ENCODE results near the gene INPP5E.
A peak's percentile ranks its signal among the peaks of the same experiment; 100 is the strongest.

Gene INPP5E, protein sequence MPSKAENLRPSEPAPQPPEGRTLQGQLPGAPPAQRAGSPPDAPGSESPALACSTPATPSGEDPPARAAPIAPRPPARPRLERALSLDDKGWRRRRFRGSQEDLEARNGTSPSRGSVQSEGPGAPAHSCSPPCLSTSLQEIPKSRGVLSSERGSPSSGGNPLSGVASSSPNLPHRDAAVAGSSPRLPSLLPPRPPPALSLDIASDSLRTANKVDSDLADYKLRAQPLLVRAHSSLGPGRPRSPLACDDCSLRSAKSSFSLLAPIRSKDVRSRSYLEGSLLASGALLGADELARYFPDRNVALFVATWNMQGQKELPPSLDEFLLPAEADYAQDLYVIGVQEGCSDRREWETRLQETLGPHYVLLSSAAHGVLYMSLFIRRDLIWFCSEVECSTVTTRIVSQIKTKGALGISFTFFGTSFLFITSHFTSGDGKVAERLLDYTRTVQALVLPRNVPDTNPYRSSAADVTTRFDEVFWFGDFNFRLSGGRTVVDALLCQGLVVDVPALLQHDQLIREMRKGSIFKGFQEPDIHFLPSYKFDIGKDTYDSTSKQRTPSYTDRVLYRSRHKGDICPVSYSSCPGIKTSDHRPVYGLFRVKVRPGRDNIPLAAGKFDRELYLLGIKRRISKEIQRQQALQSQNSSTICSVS

GRCh38 chr9:136439481-136440408, at the start of gene INPP5E:
Gene INPP5E (minus strand): TSS chr9:136439845. CDS start chr9:136439419, 426 bp downstream.
- H3K27ac ChIP-seq = peak within 1 kb of the TSS; percentile 70
- TF ChIP-seq ZFX (IDR thresholded peaks at IDR 0.05; ENCODE audit: borderline replicate concordance) = no peak
- TF ChIP-seq, protein P1, sequence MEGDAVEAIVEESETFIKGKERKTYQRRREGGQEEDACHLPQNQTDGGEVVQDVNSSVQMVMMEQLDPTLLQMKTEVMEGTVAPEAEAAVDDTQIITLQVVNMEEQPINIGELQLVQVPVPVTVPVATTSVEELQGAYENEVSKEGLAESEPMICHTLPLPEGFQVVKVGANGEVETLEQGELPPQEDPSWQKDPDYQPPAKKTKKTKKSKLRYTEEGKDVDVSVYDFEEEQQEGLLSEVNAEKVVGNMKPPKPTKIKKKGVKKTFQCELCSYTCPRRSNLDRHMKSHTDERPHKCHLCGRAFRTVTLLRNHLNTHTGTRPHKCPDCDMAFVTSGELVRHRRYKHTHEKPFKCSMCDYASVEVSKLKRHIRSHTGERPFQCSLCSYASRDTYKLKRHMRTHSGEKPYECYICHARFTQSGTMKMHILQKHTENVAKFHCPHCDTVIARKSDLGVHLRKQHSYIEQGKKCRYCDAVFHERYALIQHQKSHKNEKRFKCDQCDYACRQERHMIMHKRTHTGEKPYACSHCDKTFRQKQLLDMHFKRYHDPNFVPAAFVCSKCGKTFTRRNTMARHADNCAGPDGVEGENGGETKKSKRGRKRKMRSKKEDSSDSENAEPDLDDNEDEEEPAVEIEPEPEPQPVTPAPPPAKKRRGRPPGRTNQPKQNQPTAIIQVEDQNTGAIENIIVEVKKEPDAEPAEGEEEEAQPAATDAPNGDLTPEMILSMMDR (IDR thresholded peaks at IDR 0.05) = peak; percentile 98

- no peak overlapping the region for H3K27ac ChIP-seq
- TF ChIP-seq, protein P1 (IDR thresholded peaks at IDR 0.05) = peak; percentile 97
- TF ChIP-seq ZFX (IDR thresholded peaks at IDR 0.05; ENCODE audit: borderline replicate concordance) = no peak
These were observed 48.9 kb upstream of the INPP5E start for GRCh38 chr9:136488247-136489214.

GRCh38 chr9:136487672-136488071, 48.0 kb upstream of the INPP5E start:
- H3K27ac ChIP-seq = no peak overlapping the region
- TF ChIP-seq ZFX (IDR thresholded peaks at IDR 0.05; ENCODE audit: borderline replicate concordance) = no peak
- TF ChIP-seq, protein P1 (IDR thresholded peaks at IDR 0.05) = no peak

- no peak for TF ChIP-seq ZFX (IDR thresholded peaks at IDR 0.05; ENCODE audit: borderline replicate concordance)
- TF ChIP-seq, protein P1 (IDR thresholded peaks at IDR 0.05) = no peak
- no peak overlapping the region for H3K27ac ChIP-seq
These were observed 47.4 kb upstream of the INPP5E start for GRCh38 chr9:136486823-136487620.

- TF ChIP-seq, protein P1 (IDR thresholded peaks at IDR 0.05) = no peak
- TF ChIP-seq ZFX (IDR thresholded peaks at IDR 0.05; ENCODE audit: borderline replicate concordance) = no peak
- H3K27ac ChIP-seq = no peak overlapping the region
These were observed 46.5 kb upstream of the INPP5E start for GRCh38 chr9:136486131-136486530.
